Sigmoid colon (tissue), 4 donors: ENCODE results near the gene APOL2.
"Not testable (repeated sequence)": the region's sequence is repeated elsewhere in the genome, so short reads cannot be mapped to it uniquely, and the experiment has no call there.

ENCODE experiments used
- CTCF ChIP-seq, 4 experiments: fragments of 450-650 bp in 3 of 4; fragments of 200-600 bp in 1 of 4; IDR thresholded peaks; one replicate each; pipeline ENCODE4 v1.5.1; 2016 to 2019; ENCODE audit warnings: antibody characterized with exemption in 4 of 4, mild to moderate bottlenecking in 3 of 4, moderate library complexity in 2 of 4
- EP300 ChIP-seq, 4 donors: sonication (generic); formaldehyde crosslinking; IDR thresholded peaks; one replicate each; pipeline ENCODE4 v1.6.1; 2017; ENCODE audit warnings: antibody characterized with exemption in 4 of 4

- not testable (repeated sequence) for TF ChIP-seq CTCF, EP300 (IDR thresholded peaks at IDR 0.05)
Observed at GRCh38 chr22:36187862-36188261, 51.5 kb downstream of the APOL2 start.
